WI38 (cell line): ENCODE data around the gene FGF8.

Source experiments
- H3K4me3 ChIP-seq: 2 replicates; pipeline ENCODE4 v1.5.1; 2011; ENCODE audit warnings: low read depth, mild to moderate bottlenecking, control low read depth, low read length
- CTCF ChIP-seq: IDR thresholded peaks from 2 replicates; pipeline ENCODE4 v1.5.1; 2012; ENCODE audit warnings: low read depth, mild to moderate bottlenecking, control low read depth, low read length

Gene FGF8

GRCh38 chr10:101816376-101816775, 40.5 kb upstream of the FGF8 start:
- no peak for TF ChIP-seq CTCF
- H3K4me3 ChIP-seq: peak overlapping the region; percentile 99

- peak overlapping the region; percentile 99 for H3K4me3 ChIP-seq
- TF ChIP-seq CTCF: no peak
These were observed 38.7 kb upstream of the FGF8 start for GRCh38 chr10:101814466-101815071.

DNA sequence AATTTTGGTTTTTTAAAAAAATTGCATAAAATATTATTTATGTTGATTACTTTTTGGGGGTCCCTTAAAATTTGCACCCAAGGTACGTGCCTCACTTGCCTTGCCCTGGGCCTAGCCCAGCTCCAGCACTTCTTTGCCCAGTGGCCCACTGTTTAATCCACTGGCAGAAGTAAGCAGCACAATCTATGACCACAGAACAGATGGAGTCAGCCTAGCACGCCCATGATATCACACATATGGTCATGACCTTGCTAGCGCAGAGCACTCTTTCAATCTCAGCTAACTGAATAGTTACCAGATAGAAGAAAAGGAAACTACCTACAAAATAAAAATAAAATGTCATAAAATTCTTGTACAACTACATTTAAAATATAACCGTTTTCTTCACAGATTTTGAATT, 36.7 kb upstream of the FGF8 start:
- H3K4me3 ChIP-seq: no peak overlapping the region
- TF ChIP-seq CTCF: no peak

- H3K4me3 ChIP-seq: no peak overlapping the region
- no peak for TF ChIP-seq CTCF
These were observed 31.2 kb upstream of the FGF8 start for GRCh38 chr10:101807158-101807557.

DNA sequence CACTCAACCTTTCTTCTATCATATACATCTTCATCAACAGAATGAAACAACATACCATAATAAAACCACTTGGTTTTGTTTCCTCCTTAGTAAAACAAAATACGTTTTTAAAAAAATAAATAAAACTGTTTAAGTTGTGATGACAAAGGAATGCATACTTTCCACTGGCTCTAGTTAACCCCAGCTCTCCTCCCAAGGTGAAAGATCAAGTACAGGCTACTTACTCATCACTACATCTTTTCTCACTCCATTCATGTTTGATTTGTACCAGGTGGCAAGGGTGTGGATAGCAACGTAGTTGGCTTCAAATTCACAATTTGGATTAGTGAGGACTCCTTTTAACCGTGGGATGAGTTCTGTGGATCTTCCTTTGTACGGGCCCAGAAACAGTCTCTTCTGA, 27.6 kb upstream of the FGF8 start:
- no peak overlapping the region for H3K4me3 ChIP-seq
- no peak for TF ChIP-seq CTCF

GRCh38 chr10:101797403-101798059, 21.6 kb upstream of the FGF8 start:
- H3K4me3 ChIP-seq: no peak overlapping the region
- no peak for TF ChIP-seq CTCF

DNA sequence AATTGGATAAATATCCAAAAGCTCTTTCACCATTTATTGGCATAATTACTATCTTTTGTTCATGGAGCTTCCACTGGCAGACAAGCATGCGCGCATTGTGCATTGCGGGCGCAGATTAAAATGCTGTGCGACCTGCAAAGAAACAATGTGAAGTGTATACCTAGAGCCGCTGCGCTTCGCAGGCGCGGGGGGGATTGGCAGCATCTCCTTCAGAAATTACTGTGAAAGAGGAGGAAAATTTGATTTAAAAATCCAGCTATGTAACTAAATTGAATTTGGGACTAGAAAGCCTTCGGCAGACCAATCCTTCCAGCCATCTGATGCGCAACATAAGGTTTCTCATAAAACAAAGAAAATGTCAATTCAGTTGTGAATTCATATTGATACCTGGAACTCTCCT, 17.6 kb upstream of the FGF8 start:
- H3K4me3 ChIP-seq: no peak overlapping the region
- no peak for TF ChIP-seq CTCF
